GM12873 (cell line): ENCODE results near the gene CLCN4.
A peak's percentile ranks its signal among the peaks of the same experiment; 100 is the strongest.

ENCODE experiments used
- CTCF ChIP-seq: IDR thresholded peaks from 2 replicates; pipeline ENCODE4 v1.5.1; 2012; ENCODE audit warnings: low read depth, mild to moderate bottlenecking, moderate library complexity, low read length, control low read depth; ENCODE audit not compliant: insufficient read depth; ENCODE audit errors: missing control alignments

Gene CLCN4

GRCh38 chrX:10112510-10112909 lies 44.3 kb upstream of the CLCN4 start:
- no peak for TF ChIP-seq CTCF

DNA sequence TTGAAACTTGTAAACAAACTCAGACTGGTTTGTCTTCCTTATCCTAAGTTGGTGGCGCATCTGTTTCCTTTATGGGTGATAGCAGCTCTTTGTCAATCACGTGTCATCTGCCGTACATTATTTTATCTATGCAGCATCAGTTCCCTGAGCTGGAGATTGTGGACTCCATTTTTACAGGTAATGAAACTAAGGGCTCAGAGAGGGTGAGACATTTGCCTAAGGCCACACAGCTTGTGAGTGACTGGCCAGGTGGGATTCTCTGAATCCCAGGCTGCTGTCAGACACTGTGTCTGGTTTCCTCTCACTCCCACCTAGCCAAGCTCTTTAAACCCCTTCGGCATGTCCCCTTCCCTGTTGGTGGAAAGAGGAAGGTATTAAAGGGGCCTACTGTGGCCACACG lies 41.7 kb upstream of the CLCN4 start:
- TF ChIP-seq CTCF = no peak

DNA sequence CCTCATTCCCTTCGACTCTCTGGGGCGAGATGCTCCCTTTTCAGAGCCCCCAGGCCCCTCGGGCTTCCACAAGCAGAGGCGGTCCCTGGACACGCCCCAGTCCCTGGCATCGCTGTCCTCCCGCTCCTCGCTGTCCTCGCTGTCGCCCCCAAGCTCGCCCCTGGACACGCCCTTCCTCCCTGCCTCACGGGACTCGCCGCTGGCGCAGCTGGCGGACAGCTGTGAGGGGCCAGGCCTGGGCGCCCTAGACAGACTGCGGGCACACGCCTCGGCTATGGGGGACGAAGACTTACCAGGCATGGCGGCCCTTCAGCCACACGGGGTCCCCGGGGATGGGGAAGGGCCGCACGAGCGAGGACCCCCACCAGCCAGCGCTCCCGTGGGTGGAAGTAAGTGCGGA lies 39.5 kb upstream of the CLCN4 start:
- no peak for TF ChIP-seq CTCF

- TF ChIP-seq CTCF = no peak
Observed at GRCh38 chrX:10117864-10118377, 38.9 kb upstream of the CLCN4 start.

- TF ChIP-seq CTCF = no peak
Observed at GRCh38 chrX:10118530-10118929, 38.2 kb upstream of the CLCN4 start.

GRCh38 chrX:10119399-10119990 lies 37.3 kb upstream of the CLCN4 start:
- TF ChIP-seq CTCF = peak; percentile 97

GRCh38 chrX:10120331-10120730 lies 36.4 kb upstream of the CLCN4 start:
- no peak for TF ChIP-seq CTCF
